ENCODE measurements around the gene FARSB. TPM values are rescaled to one million over a fixed set of nuclear protein-coding genes. Genes with fewer than 3 reads are reported as not detected.
"Not testable (repeated sequence)": the region's sequence is repeated elsewhere in the genome, so short reads cannot be mapped to it uniquely, and the experiment has no call there.

FARSB gene
- total and polyA plus RNA-seq, 2 donors (not counting 3 experiments of a cell fraction or from before 2014, with no cell fraction given), result 12.7 to 29.4 TPM

DNA sequence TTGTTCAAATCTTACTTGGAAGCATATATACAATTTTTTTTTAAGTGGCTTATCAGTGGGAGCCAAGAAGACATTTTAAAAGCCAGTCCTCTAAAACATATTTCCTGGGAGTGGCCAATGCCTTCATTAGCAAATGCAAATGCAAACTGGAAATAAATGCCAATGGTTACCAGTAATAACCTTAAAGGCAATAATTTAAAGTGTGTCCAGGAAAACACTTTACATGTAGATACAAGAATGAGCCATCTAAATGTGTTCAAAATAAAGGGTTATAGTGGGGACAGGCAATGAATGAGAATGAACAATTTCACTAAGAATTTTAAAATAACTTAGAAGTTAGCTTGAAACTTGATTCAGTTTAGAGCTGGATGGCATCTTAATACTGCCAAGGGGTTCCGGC, 64.2 kb downstream of the FARSB start:
- ChIA-PET CTCF (interaction anchor here (1.2 to 2.2 kb wide), 2 partner anchors 10 to 274 kb away, joined by 4 to 8 read pairs; no protein-coding TSS in a partner anchor), POLR2A (no interaction called here)
- BruUV-seq (replicated peaks), result no TSS peak
- Histone ChIP-seq H2AFZ (ENCODE audit: low read depth, low read length) (no peak overlapping the region), H4K20me1 (replicated peaks; ENCODE audit: control insufficient read depth, extremely low read depth, insufficient read depth, low read length) (no peaks in the 10 kb centered on the region), H3K9ac (replicated peaks; ENCODE audit: extremely low read depth, insufficient read depth, low read length) (no peak overlapping the region), H3K9me1 (replicated peaks; ENCODE audit: control insufficient read depth, extremely low read depth, insufficient read depth, low read length) (no peaks in the 10 kb centered on the region), H3K27ac (ENCODE audit: insufficient read depth, low read depth, low read length) (no peak overlapping the region), H3K9me3 (replicated peaks; ENCODE audit: control insufficient read depth, insufficient read depth, low read length) (no peaks in the 10 kb centered on the region), H3K79me2 (ENCODE audit: control insufficient read depth, insufficient read depth, low read length) (peaks cover 4% of the 10 kb centered on the region), H3K36me3 (ENCODE audit: control insufficient read depth in 2 of 2, extremely low read depth in 1 of 2, insufficient read depth in 2 of 2, low read length in 2 of 2) (peaks cover 0 to 11% of the 10 kb centered on the region in 2 experiments), H3K4me3 (replicated peaks in 1 of 3; ENCODE audit: insufficient read depth in 1 of 3, low read depth in 1 of 3, low read length in 3 of 3) (no peak overlapping the region), H3K4me1 (ENCODE audit: control insufficient read depth, extremely low read depth, insufficient read depth, low read length) (no peaks in the 10 kb centered on the region), H3K4me2 (ENCODE audit: insufficient read depth, low read length) (no peak overlapping the region), H3K27me3 (ENCODE audit: control insufficient read depth in 2 of 2, insufficient read depth in 2 of 2, low read length in 2 of 2) (no peaks in the 10 kb centered on the region)
- TF ChIP-seq MYC (IDR thresholded peaks at IDR 0.05; ENCODE audit: low read depth, low read length), result no peak
- TF ChIP-seq EZH2 (IDR thresholded peaks at IDR 0.05; ENCODE audit: borderline replicate concordance, low read depth, low read length, severe bottlenecking), result no peak
- TF ChIP-seq, protein P1, sequence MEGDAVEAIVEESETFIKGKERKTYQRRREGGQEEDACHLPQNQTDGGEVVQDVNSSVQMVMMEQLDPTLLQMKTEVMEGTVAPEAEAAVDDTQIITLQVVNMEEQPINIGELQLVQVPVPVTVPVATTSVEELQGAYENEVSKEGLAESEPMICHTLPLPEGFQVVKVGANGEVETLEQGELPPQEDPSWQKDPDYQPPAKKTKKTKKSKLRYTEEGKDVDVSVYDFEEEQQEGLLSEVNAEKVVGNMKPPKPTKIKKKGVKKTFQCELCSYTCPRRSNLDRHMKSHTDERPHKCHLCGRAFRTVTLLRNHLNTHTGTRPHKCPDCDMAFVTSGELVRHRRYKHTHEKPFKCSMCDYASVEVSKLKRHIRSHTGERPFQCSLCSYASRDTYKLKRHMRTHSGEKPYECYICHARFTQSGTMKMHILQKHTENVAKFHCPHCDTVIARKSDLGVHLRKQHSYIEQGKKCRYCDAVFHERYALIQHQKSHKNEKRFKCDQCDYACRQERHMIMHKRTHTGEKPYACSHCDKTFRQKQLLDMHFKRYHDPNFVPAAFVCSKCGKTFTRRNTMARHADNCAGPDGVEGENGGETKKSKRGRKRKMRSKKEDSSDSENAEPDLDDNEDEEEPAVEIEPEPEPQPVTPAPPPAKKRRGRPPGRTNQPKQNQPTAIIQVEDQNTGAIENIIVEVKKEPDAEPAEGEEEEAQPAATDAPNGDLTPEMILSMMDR (IDR thresholded peaks at IDR 0.05; ENCODE audit: extremely low read depth in 1 of 2, insufficient read depth in 1 of 2, low read depth in 1 of 2, low read length in 2 of 2), result no peak
- TF ChIP-seq FOS (IDR thresholded peaks at IDR 0.05; ENCODE audit: borderline replicate concordance, insufficient read depth, low read length), result no peak
- TF ChIP-seq JUN (IDR thresholded peaks at IDR 0.05; ENCODE audit: borderline replicate concordance, insufficient read depth, insufficient read length, low read depth), result no peak
- TF ChIP-seq, protein P2, sequence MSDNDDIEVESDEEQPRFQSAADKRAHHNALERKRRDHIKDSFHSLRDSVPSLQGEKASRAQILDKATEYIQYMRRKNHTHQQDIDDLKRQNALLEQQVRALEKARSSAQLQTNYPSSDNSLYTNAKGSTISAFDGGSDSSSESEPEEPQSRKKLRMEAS (IDR thresholded peaks at IDR 0.05; ENCODE audit: insufficient read depth, insufficient read length), result no peak
- no peak for TF ChIP-seq GATA2 (IDR thresholded peaks at IDR 0.05; ENCODE audit: insufficient read depth, insufficient read length, low read depth, low read length)
- no peak for TF ChIP-seq POLR2AphosphoS5 (IDR thresholded peaks at IDR 0.05; ENCODE audit: insufficient read depth, low read depth, low read length)
- no peak for TF ChIP-seq POLR2A (IDR thresholded peaks at IDR 0.05; ENCODE audit: low read depth, low read length)
- DNase-seq (ENCODE audit: low read depth, low spot score) (no peak), FAIRE-seq (no peak)
- intact Hi-C loops (cut with micrococcal nuclease) (no loop called here), dilution Hi-C loops (cut with MboI; ENCODE audit: extremely low pct_ligation_motif_present, low sequenced_read_pairs) (no loop called here)

DNA sequence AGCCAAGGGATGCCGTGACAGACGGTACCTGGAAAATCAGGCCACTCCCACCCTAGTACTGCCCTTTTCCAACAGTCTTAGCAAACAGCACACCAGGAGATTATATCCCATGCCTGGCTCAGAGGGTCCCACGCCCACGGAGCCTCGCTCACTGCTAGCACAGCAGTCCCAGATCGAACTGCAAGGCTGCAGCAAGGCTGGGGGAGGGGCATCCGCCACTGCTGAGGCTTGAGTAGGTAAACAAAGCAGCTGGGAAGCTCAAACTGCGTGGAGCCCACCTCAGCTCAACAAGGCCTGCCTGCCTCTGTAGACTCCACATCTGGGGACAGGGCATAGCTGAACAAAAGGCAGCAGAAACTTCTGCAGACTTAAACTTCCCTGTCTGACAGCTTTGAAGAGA, 71.3 kb downstream of the FARSB start:
- H3K9me3 ChIP-seq (replicated peaks; ENCODE audit: control insufficient read depth, insufficient read depth, low read length); DNase-seq (ENCODE audit: low read depth, low spot score); H3K9me1 ChIP-seq (replicated peaks; ENCODE audit: control insufficient read depth, extremely low read depth, insufficient read depth, low read length); H3K4me1 ChIP-seq (ENCODE audit: control insufficient read depth, extremely low read depth, insufficient read depth, low read length); intact Hi-C loops (cut with micrococcal nuclease); FAIRE-seq; H3K4me3 ChIP-seq (replicated peaks in 1 of 3; ENCODE audit: insufficient read depth in 1 of 3, low read depth in 1 of 3, low read length in 3 of 3); BruUV-seq (replicated peaks); H2AFZ ChIP-seq (ENCODE audit: low read depth, low read length); CTCF ChIA-PET; H3K79me2 ChIP-seq (ENCODE audit: control insufficient read depth, insufficient read depth, low read length); H3K27me3 ChIP-seq (ENCODE audit: control insufficient read depth in 2 of 2, insufficient read depth in 2 of 2, low read length in 2 of 2); H3K9ac ChIP-seq (replicated peaks; ENCODE audit: extremely low read depth, insufficient read depth, low read length); H4K20me1 ChIP-seq (replicated peaks; ENCODE audit: control insufficient read depth, extremely low read depth, insufficient read depth, low read length); H3K4me2 ChIP-seq (ENCODE audit: insufficient read depth, low read length); H3K27ac ChIP-seq (ENCODE audit: insufficient read depth, low read depth, low read length); dilution Hi-C loops (cut with MboI; ENCODE audit: extremely low pct_ligation_motif_present, low sequenced_read_pairs); H3K36me3 ChIP-seq (ENCODE audit: control insufficient read depth in 2 of 2, extremely low read depth in 1 of 2, insufficient read depth in 2 of 2, low read length in 2 of 2); POLR2A ChIA-PET: not testable (repeated sequence)

Data from endothelial cell of umbilical vein (primary cell).